ENCODE results near the gene TGFB2.

TGFB2 gene

GRCh38 chr1:218345673-218346390 is 696 bp downstream of the TGFB2 start:
- peak overlapping the region; percentile 32 for H3K4me3 ChIP-seq (ENCODE audit: low read depth, low read length)
- TF ChIP-seq CTCF (IDR thresholded peaks at IDR 0.05; ENCODE audit: control insufficient read depth, extremely low read depth, insufficient read depth) = no peak
- DNase-seq (ENCODE audit: low read depth) = no peak

GRCh38 chr1:218346391-218347204 is 1.5 kb downstream of the TGFB2 start:
- DNase-seq (ENCODE audit: low read depth) = no peak
- TF ChIP-seq CTCF (IDR thresholded peaks at IDR 0.05; ENCODE audit: control insufficient read depth, extremely low read depth, insufficient read depth) = no peak
- H3K4me3 ChIP-seq (ENCODE audit: low read depth, low read length) = no peak overlapping the region

- no peak for DNase-seq (ENCODE audit: low read depth)
- no peak for TF ChIP-seq CTCF (IDR thresholded peaks at IDR 0.05; ENCODE audit: control insufficient read depth, extremely low read depth, insufficient read depth)
- H3K4me3 ChIP-seq (ENCODE audit: low read depth, low read length) = no peak overlapping the region
These were observed 2.2 kb downstream of the TGFB2 start for GRCh38 chr1:218347336-218347722.

DNA sequence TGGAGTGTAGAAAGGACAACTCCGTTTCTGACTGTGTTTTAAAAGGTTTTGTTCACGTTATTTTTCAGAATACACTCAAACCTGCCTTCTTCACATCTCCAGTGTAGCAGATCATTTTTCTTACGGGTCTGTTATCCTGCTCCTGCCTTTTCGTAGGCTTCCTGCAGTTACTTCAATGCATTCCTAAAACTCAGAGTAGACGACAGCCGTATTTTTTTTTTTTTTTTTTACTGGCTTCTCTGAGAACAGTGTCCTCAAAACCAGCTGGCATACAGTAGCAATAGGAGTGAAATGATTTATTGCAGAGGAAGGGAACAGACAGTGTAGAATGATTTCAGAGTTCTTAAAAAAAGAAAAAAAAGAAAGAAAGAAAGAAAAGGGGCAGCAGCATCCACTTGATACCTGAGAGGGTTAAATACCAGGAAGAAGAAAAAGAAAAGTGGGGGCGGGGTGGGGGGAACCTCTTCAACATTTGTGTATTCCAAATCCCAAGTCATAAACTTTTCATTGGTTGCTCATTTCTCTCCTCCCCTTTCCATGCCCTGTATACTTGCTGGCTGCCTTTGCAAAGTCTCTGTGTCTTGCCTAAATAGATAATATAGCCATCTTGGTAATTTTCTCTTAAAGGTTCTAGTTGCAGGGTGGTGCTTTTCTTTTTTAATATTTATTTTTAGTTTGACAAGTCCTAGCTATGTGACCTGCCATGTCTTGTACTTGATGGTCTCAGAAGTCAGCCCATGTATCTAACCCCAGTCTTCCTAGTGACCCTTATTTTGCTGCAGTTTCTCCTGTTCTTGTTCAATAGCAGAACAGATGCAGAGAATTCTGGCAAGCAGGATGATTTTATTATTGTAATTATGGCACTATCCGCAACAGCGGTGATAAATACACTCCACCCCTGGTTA is 2.8 kb downstream of the TGFB2 start:
- no peak overlapping the region for H3K4me3 ChIP-seq (ENCODE audit: low read depth, low read length)
- no peak for DNase-seq (ENCODE audit: low read depth)
- no peak for TF ChIP-seq CTCF (IDR thresholded peaks at IDR 0.05; ENCODE audit: control insufficient read depth, extremely low read depth, insufficient read depth)

DNA sequence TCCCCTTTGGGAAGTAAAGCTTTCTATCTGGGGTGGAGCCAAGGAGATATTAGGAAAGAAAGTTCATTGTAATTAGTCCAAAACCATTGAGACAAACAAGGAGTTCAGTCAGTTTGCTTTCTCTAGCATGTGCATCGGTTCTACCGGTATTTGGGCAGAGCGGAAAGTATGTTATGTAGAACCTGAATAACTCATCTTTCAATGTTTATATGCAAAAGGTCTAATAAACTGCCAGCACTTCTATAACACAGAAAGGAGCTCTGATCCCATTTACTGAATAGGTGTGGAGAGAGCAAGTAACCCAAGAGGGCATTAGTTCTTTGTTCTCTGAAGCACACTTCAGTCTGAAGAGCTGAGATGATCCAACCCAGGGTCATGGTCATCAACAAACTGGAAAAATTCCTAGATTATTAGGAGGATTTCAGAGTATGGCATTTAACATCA is 3.5 kb downstream of the TGFB2 start:
- no peak for TF ChIP-seq CTCF (IDR thresholded peaks at IDR 0.05; ENCODE audit: control insufficient read depth, extremely low read depth, insufficient read depth)
- DNase-seq (ENCODE audit: low read depth) = no peak
- no peak overlapping the region for H3K4me3 ChIP-seq (ENCODE audit: low read depth, low read length)

DNA sequence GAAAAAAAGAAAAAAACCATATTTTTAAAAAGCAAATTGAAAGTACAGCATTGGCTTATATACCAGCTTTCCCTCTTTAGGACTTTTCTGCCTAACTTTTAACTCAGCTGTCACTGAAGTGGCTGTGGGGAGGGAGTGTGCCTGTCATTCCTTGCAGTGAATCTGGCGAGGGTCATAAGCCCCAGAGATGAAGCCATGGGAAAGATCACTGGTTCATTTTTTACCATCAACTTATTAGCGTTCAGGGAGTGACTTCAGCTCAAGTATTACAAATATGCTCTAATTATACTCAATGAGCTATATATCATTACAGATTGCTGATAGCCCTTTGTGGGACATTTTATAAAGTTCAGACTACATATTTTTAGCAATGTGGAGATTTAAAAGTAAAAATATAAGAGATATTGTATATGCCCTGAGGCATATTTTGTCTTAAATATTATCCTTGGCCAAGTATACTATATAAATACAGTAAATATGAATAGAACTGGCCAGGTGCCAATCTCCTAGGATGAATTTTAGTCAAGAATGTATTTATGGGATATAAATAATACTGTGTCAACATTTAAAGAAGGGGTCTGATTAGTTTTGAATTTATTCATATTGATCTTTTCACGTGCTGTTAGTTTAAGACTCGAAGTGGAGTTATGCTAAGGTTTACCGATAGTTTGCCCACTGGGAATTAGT is 4.4 kb downstream of the TGFB2 start:
- no peak overlapping the region for H3K4me3 ChIP-seq (ENCODE audit: low read depth, low read length)
- DNase-seq (ENCODE audit: low read depth) = no peak
- TF ChIP-seq CTCF (IDR thresholded peaks at IDR 0.05; ENCODE audit: control insufficient read depth, extremely low read depth, insufficient read depth) = no peak

Measured in LNCaP clone FGC (cell line).